Parathyroid adenoma (tissue), 2 donors: ENCODE measurements around the gene ANKRD22.

Source experiments
- H2AFZ ChIP-seq: fragments of 300-600 bp; sonication (generic); one replicate; pipeline ENCODE4 v1.7.0; 2017; ENCODE audit warnings: antibody characterized with exemption, mild to moderate bottlenecking
- H3K27ac ChIP-seq: fragments of 300-600 bp; sonication (generic); one replicate; pipeline ENCODE4 v1.7.0; 2017
- H3K27me3 ChIP-seq: fragments of 300-600 bp; sonication (generic); one replicate; pipeline ENCODE4 v1.7.0; 2017; ENCODE audit warnings: low read length; ENCODE audit not compliant: control insufficient read depth, insufficient read depth
- H3K36me3 ChIP-seq: fragments of 300-600 bp; sonication (generic); one replicate; pipeline ENCODE4 v1.7.0; 2017; ENCODE audit warnings: low read length; ENCODE audit not compliant: control insufficient read depth, insufficient read depth
- H3K4me1 ChIP-seq: fragments of 300-600 bp; sonication (generic); one replicate; pipeline ENCODE4 v1.7.0; 2017; ENCODE audit warnings: control low read depth
- H3K4me2 ChIP-seq: fragments of 300-600 bp; sonication (generic); one replicate; pipeline ENCODE4 v1.7.0; 2017; ENCODE audit warnings: low read length
- H3K4me3 ChIP-seq: fragments of 300-600 bp; sonication (generic); one replicate; pipeline ENCODE4 v1.7.0; 2017; ENCODE audit warnings: low read depth, low read length
- H3K79me2 ChIP-seq: fragments of 300-600 bp; sonication (generic); one replicate; pipeline ENCODE4 v1.7.0; 2017; ENCODE audit warnings: control low read depth
- H3K9ac ChIP-seq: fragments of 300-600 bp; sonication (generic); one replicate; pipeline ENCODE4 v1.7.0; 2017; ENCODE audit warnings: mild to moderate bottlenecking
- H3K9me3 ChIP-seq: fragments of 300-600 bp; sonication (generic); one replicate; pipeline ENCODE4 v1.7.0; 2017; ENCODE audit warnings: low read length; ENCODE audit not compliant: control insufficient read depth
- CTCF ChIP-seq: fragments of 300-600 bp; sonication (generic); IDR thresholded peaks from one replicate; pipeline ENCODE4 v1.7.0; 2017; ENCODE audit warnings: antibody characterized with exemption, mild to moderate bottlenecking
- donor health status: primary hyperparathyroidism.

ANKRD22 gene

GRCh38 chr10:88849234-88849633 is 2.4 kb downstream of the ANKRD22 start:
- no peak overlapping the region for H3K27ac ChIP-seq
- H3K4me1 ChIP-seq, result no peaks in the 10 kb centered on the region
- H3K4me2 ChIP-seq, result no peak overlapping the region
- H3K4me3 ChIP-seq, result no peak overlapping the region
- no peaks in the 10 kb centered on the region for H3K36me3 ChIP-seq
- no peak overlapping the region for H2AFZ ChIP-seq
- no peak for TF ChIP-seq CTCF
- H3K9me3 ChIP-seq, result no peaks in the 10 kb centered on the region
- no peaks in the 10 kb centered on the region for H3K79me2 ChIP-seq
- no peaks in the 10 kb centered on the region for H3K27me3 ChIP-seq
- H3K9ac ChIP-seq, result no peak overlapping the region

GRCh38 chr10:88848499-88848898 is 3.1 kb downstream of the ANKRD22 start:
- no peak overlapping the region for H3K27ac ChIP-seq
- H3K4me1 ChIP-seq, result no peaks in the 10 kb centered on the region
- H3K4me2 ChIP-seq, result no peak overlapping the region
- H3K9me3 ChIP-seq, result no peaks in the 10 kb centered on the region
- no peaks in the 10 kb centered on the region for H3K36me3 ChIP-seq
- no peaks in the 10 kb centered on the region for H3K27me3 ChIP-seq
- TF ChIP-seq CTCF, result no peak
- no peak overlapping the region for H2AFZ ChIP-seq
- H3K79me2 ChIP-seq, result no peaks in the 10 kb centered on the region
- no peak overlapping the region for H3K9ac ChIP-seq
- no peak overlapping the region for H3K4me3 ChIP-seq

- no peaks in the 10 kb centered on the region for H3K36me3 ChIP-seq
- no peaks in the 10 kb centered on the region for H3K4me1 ChIP-seq
- no peak overlapping the region for H3K27ac ChIP-seq
- no peak overlapping the region for H2AFZ ChIP-seq
- H3K79me2 ChIP-seq, result no peaks in the 10 kb centered on the region
- no peaks in the 10 kb centered on the region for H3K27me3 ChIP-seq
- no peaks in the 10 kb centered on the region for H3K9me3 ChIP-seq
- no peak overlapping the region for H3K4me3 ChIP-seq
- no peak overlapping the region for H3K9ac ChIP-seq
- H3K4me2 ChIP-seq, result no peak overlapping the region
- TF ChIP-seq CTCF, result no peak
Observed at GRCh38 chr10:88843171-88843570, 8.5 kb downstream of the ANKRD22 start.

GRCh38 chr10:88841316-88842111 is 10.1 kb downstream of the ANKRD22 start:
- Histone ChIP-seq H3K4me2 (no peak overlapping the region), H2AFZ (no peak overlapping the region), H3K4me1 (no peaks in the 10 kb centered on the region), H3K4me3 (no peak overlapping the region), H3K79me2 (no peaks in the 10 kb centered on the region), H3K9me3 (no peaks in the 10 kb centered on the region), H3K27ac (no peak overlapping the region), H3K27me3 (no peaks in the 10 kb centered on the region), H3K9ac (no peak overlapping the region), H3K36me3 (no peaks in the 10 kb centered on the region)
- no peak for TF ChIP-seq CTCF

DNA sequence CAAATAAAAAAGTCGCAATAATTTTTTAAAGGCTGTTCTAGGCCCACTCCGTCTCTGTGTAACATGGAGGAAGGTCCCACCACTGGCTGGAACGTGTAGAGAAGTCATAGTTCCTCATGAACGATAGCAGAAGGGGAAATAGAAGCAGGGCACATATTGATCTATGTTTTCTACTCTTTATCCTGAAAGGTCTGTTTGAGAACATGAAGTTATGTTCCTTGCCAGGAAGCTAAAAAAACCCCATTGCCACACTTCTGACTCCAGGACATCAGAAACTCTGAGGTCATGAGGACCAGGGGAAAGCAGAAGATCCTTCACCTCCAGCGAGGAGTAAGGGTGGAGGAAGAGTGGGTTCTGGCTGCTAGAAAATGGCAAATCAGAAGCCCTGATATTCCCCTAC is 10.8 kb downstream of the ANKRD22 start:
- H3K9ac ChIP-seq, result no peak overlapping the region
- H3K4me1 ChIP-seq, result no peaks in the 10 kb centered on the region
- no peaks in the 10 kb centered on the region for H3K36me3 ChIP-seq
- no peaks in the 10 kb centered on the region for H3K79me2 ChIP-seq
- H3K4me2 ChIP-seq, result no peak overlapping the region
- no peak overlapping the region for H2AFZ ChIP-seq
- H3K4me3 ChIP-seq, result no peak overlapping the region
- H3K27me3 ChIP-seq, result no peaks in the 10 kb centered on the region
- H3K27ac ChIP-seq, result no peak overlapping the region
- no peaks in the 10 kb centered on the region for H3K9me3 ChIP-seq
- no peak for TF ChIP-seq CTCF
